ENCODE measurements around the gene ASB7.

The ASB7 gene

DNA sequence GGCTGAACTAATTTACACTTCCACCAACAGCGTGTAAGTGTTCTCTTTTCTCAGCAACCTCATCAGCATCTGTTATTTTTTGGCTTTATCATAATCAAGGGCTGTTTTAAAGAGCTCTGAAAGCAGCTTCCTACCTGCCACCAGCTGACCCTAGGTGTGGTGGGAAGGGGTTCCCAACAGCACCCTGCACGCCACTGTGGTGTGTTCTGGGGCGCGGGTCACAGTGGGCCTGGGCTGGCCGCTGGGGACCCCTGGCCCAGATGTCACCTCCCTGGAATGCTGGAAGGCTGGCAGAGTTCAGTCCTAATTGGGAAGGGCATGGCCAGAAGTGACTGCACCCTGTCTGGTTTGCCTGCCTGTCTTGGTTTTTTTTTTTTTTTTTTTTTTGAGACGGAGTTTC, 82.2 kb downstream of the ASB7 start:
- DNase-seq, result no peak

DNA sequence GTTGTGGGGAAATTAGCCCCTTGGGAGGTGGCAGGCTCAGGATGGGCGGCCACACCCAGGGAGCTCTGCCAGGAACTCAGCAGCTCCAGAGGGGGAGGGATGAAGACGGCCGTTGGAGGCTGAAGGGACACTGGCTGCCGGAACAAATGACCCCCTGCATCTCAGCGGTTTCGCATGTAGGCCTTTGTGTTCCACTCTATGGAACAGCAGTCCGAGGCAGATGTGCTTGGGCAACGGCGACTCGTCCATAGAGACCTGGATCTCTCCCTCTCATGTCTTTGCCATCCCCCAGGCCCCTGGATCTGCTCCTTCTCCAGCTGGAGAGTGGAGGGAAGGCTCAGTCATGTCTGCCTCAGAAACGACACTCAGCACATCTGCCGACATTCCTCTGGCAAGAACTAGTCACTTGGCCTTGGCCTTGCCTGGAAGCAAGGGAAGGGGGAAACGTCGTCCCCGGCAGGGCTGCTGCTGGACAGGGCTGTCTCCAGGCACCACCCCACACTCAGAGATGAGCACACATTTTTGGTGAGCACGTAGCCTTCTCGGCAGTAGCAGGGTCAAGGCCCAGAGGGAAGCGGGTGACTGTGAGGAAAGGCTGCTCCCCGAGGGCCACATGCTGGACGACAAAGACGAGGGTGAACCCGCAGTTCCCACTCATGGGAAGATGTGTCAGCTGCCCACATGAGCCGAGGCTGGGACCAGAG, 83.8 kb downstream of the ASB7 start:
- DNase-seq, result no peak

- DNase-seq, result no peak
Measured at GRCh38 chr15:100686725-100687473, 84.5 kb downstream of the ASB7 start.

DNA sequence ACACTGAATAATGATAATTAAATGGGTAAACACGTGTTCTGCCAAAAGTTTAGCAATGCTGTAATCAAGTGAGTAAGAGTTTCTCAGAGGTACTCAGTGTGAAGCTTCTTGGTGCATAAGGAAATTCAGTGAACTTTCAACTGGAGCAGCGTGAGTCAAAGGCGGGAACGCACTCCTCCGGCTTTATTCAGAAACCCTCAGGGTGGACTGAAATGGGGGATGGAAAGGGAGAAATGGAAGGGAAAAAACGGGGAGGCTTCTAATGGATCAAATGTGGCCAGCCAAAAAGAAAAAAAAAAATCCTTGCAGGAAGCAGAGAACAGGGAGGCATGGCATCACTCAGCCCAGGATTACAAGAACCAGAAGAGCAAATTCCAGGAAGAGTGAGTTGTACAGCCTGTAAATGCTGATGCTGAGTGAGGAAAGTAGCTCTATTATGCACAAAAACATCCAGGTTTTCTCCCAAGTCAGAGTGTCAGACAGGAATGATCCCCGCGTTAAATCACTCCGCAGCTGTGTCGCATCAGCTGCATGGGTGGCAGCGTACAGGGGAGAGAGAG, 85.3 kb downstream of the ASB7 start:
- DNase-seq, result no peak

GRCh38 chr15:100688549-100689120, 86.2 kb downstream of the ASB7 start:
- no peak for DNase-seq

- DNase-seq, result no peak
Measured at GRCh38 chr15:100689131-100689899, 86.9 kb downstream of the ASB7 start.

GRCh38 chr15:100690032-100690794, 87.8 kb downstream of the ASB7 start:
- peak in 2 of 58 donors; percentile 3 to 16 for DNase-seq

- no peak for DNase-seq
Measured at GRCh38 chr15:100690795-100691158, 88.4 kb downstream of the ASB7 start.

- no peak for DNase-seq
Measured at GRCh38 chr15:100691321-100691720, 88.9 kb downstream of the ASB7 start.

DNA sequence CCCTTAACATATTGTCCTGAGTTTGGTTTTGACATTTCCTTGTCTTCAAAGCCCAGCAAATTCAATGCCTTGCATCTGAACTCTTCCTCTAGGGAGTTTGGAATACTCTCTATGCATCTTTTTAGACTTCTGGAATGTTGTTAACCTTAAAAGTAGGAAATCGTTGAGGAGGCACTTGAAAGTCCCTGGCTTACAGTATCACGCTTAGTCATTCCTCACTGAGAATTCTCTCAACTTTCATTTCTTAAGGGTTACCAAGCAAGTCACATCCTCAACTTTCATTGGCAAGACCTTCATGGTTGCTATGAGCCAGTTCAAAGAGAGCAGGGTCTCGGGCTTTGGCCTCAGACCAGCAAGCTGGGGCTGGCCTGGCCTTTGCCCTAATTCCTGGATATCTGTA, 89.9 kb downstream of the ASB7 start:
- no peak for DNase-seq

GRCh38 chr15:100692671-100693070, 90.3 kb downstream of the ASB7 start:
- no peak for DNase-seq

- DNase-seq, result no peak
Measured at GRCh38 chr15:100693451-100693850, 91.1 kb downstream of the ASB7 start.

DNA sequence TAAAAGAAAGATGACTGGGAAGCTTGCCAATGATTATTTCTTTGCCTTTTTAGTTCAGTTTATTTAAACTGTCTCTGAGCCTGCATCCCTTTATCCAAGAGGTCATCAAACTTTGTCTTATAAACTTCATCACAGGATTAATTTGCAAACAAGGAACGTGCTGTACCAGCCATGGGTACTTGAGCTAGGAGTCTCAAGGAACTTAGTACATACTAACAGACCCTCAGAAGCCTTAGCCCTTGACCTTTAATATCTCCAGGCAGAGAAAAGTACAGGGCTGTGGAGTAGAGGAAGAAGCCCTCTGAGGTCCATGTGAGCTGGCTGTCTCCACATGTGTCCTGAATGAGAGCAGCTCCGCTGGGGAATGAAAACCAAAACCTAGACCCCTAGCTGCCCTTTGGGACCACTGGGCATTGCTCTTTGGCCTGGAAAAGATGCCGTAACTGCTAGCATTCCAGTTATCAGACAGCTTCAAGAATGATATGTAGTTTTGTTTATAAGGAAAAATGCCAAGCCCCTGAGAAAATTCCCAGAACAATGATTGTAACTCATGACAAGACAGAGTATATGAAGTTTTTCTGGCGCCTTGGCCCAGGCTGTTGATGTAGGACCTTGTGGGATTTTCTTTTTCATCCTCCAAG, 92.1 kb downstream of the ASB7 start:
- DNase-seq, result no peak

GRCh38 chr15:100695048-100695447, 92.7 kb downstream of the ASB7 start:
- no peak for DNase-seq

DNA sequence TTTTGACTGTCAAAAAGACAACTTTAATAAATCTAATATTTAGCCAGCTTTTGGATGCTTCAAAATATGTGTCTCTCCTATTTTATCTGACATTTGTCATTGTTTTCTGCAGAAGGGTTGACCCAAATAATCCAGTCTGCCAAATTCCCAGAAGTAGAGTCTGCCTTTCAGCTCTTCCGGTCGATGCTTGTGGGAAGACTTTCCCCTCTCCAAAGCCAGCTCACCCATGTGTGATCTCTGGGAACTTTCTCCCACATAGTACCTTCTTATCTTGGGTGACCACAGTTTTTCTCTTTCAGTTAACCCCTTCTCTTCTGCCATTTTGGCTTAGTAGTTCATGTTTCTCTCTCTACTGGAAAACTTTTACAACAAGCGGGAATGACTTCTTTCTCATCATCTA, 94.1 kb downstream of the ASB7 start:
- DNase-seq, result no peak

Data from anterior cingulate cortex (tissue), 58 donors.